HepG2 (cell line): ENCODE data around the gene ST6GALNAC2. TPM values are rescaled to one million over a fixed set of nuclear protein-coding genes. Genes with fewer than 3 reads are reported as not detected.
A peak's percentile ranks its signal among the peaks of the same experiment; 100 is the strongest.

Experiments used
- HNRNPL ChIP-seq: fragments of 200-400 bp; formaldehyde crosslinking; IDR thresholded peaks from 2 replicates; pipeline ENCODE4 v1.6.1; 2017; ENCODE audit warnings: mild to moderate bottlenecking, low read depth, low read length
- NFATC3 ChIP-seq: sonication (generic); formaldehyde crosslinking; IDR thresholded peaks from 2 replicates; pipeline ENCODE4 v1.5.1; 2020; ENCODE audit warnings: mild to moderate bottlenecking, missing genetic modification reagents
- REL ChIP-seq: sonication (generic); formaldehyde crosslinking; conservative IDR thresholded peaks from 2 replicates; pipeline ENCODE4 v1.8.0; 2022; ENCODE audit warnings: mild to moderate bottlenecking, missing genetic modification reagents, moderate library complexity
- SP2 ChIP-seq: sonication (generic); formaldehyde crosslinking; IDR thresholded peaks from 2 replicates; pipeline ENCODE4 v1.5.1; 2020; ENCODE audit warnings: mild to moderate bottlenecking, missing genetic modification reagents
- TFAP4 ChIP-seq: sonication (generic); IDR thresholded peaks from 2 replicates; pipeline ENCODE4 v1.6.1; 2016; ENCODE audit warnings: low read depth, borderline replicate concordance
- U2AF1 ChIP-seq: fragments of 200-400 bp; formaldehyde crosslinking; optimal IDR thresholded peaks from 2 replicates; pipeline ENCODE3; 2017; ENCODE audit warnings: mild to moderate bottlenecking, low read depth, low read length
- ZFX ChIP-seq: sonication (generic); formaldehyde crosslinking; IDR thresholded peaks from 2 replicates; pipeline ENCODE4 v1.4.0; 2020; ENCODE audit warnings: mild to moderate bottlenecking, low read depth, missing genetic modification reagents, moderate library complexity
- ZMYM3 ChIP-seq: sonication (generic); formaldehyde crosslinking; IDR thresholded peaks from 2 replicates; pipeline ENCODE4 v1.5.1; 2020; ENCODE audit warnings: mild to moderate bottlenecking, missing genetic modification reagents
- ZNF296 ChIP-seq: sonication (generic); formaldehyde crosslinking; conservative IDR thresholded peaks from 2 replicates; pipeline ENCODE4 v1.5.0; 2020; ENCODE audit warnings: mild to moderate bottlenecking, missing genetic modification reagents
- ZNF354B ChIP-seq: sonication (generic); formaldehyde crosslinking; IDR thresholded peaks from 2 replicates; pipeline ENCODE4 v1.8.0; 2022; ENCODE audit warnings: mild to moderate bottlenecking, missing genetic modification reagents
- ZNF510 ChIP-seq: sonication (generic); formaldehyde crosslinking; IDR thresholded peaks from 2 replicates; pipeline ENCODE4 v1.4.0; 2020; ENCODE audit warnings: low read depth, mild to moderate bottlenecking, missing genetic modification reagents
- ZNF747 ChIP-seq: sonication (generic); formaldehyde crosslinking; IDR thresholded peaks from 2 replicates; pipeline ENCODE4 v1.8.1; 2023; ENCODE audit warnings: missing genetic modification reagents, mild to moderate bottlenecking, borderline replicate concordance
- polyA plus RNA-seq, 8 experiments: library from polyadenylated mRNA; depleted of rRNA in 3 of 8; stranded (reverse) in 7 of 8; unstranded in 1 of 8; fragments of >200 nt; fragmentation: Illumina TruSeq in 4 of 8; extraction: Trizol in 4 of 8; gene quantifications; 2 replicates each; pipeline versions ENCODE4 v1.2.1 to v1.2.3, GENCODE V29; 2011 to 2016; ENCODE audit warnings: low read depth in 4 of 8, missing spikeins in 1 of 8, mixed read lengths in 1 of 8; ENCODE audit not compliant: insufficient read depth in 1 of 8
- total RNA-seq, 5 experiments: library from RNA; depleted of rRNA; stranded (reverse); fragments of >200 nt; fragmentation: Illumina TruSeq; extraction: Trizol; gene quantifications; 2 replicates each; pipeline ENCODE4 v1.2.3, GENCODE V29; 2016; ENCODE audit warnings: low read depth in 1 of 5
- TF ChIP-seq, protein P1 (sequence below): sonication (generic); formaldehyde crosslinking; IDR thresholded peaks from 2 replicates; pipeline ENCODE4 v1.5.1; 2020; ENCODE audit warnings: mild to moderate bottlenecking, missing genetic modification reagents, borderline replicate concordance
- TF ChIP-seq, protein P2 (sequence below): sonication (generic); formaldehyde crosslinking; IDR thresholded peaks from 2 replicates; pipeline ENCODE4 v1.4.0; 2020; ENCODE audit warnings: missing genetic modification reagents
- TF ChIP-seq, protein P3 (sequence below): sonication (generic); formaldehyde crosslinking; IDR thresholded peaks from 2 replicates; pipeline ENCODE4 v1.4.0; 2020; ENCODE audit warnings: mild to moderate bottlenecking, missing genetic modification reagents
- TF ChIP-seq, protein P4 (sequence below): sonication (generic); formaldehyde crosslinking; IDR thresholded peaks from 2 replicates; pipeline ENCODE4 v1.4.0; 2020; ENCODE audit warnings: missing genetic modification reagents, low read depth, mild to moderate bottlenecking, borderline replicate concordance

Gene ST6GALNAC2
- total and polyA plus RNA-seq, 2 of the 13 experiments (the other 11 are each of a cell fraction or from before 2014, with no cell fraction given) = 0.12 to 0.49 TPM

GRCh38 chr17:76529224-76530094 lies 56.2 kb downstream of the ST6GALNAC2 start (continued):
- TF ChIP-seq NFATC3 (CRISPR knock-in tag) (0 out of 2 replicates have a peak, but pooled peaks have one; percentile 24), ZNF354B (CRISPR knock-in tag) (0 out of 2 replicates have a peak, but pooled peaks have one; percentile 74), ZNF510 (CRISPR knock-in tag) (0 out of 2 replicates have a peak, but pooled peaks have one; percentile 74), ZNF296 (CRISPR knock-in tag) (0 out of 2 replicates have a peak, but pooled peaks have one; percentile 32), HNRNPL (peak; percentile 88), TFAP4 (peak; percentile 89), ZMYM3 (CRISPR knock-in tag) (peak; percentile 62; the same call in 1 of the 2 replicates), U2AF1 (peak; percentile 86), SP2 (0 out of 2 replicates have a peak, but pooled peaks have one; percentile 35), REL (CRISPR knock-in tag) (no peak), ZFX (CRISPR knock-in tag) (peak; percentile 31; the same call in 1 of the 2 replicates), ZNF747 (CRISPR knock-in tag) (peak; percentile 65; the same call in 1 of the 2 replicates)
- TF ChIP-seq, protein P1, sequence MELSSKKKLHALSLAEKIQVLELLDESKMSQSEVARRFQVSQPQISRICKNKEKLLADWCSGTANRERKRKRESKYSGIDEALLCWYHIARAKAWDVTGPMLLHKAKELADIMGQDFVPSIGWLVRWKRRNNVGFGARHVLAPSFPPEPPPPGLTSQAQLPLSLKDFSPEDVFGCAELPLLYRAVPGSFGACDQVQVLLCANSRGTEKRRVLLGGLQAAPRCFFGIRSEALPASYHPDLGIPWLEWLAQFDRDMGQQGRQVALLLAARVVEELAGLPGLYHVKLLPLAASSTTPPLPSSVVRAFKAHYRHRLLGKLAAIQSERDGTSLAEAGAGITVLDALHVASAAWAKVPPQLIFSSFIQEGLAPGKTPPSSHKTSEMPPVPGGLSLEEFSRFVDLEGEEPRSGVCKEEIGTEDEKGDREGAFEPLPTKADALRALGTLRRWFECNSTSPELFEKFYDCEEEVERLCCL (CRISPR knock-in tag) = 0 out of 2 replicates have a peak, but pooled peaks have one; percentile 78
- TF ChIP-seq, protein P2, sequence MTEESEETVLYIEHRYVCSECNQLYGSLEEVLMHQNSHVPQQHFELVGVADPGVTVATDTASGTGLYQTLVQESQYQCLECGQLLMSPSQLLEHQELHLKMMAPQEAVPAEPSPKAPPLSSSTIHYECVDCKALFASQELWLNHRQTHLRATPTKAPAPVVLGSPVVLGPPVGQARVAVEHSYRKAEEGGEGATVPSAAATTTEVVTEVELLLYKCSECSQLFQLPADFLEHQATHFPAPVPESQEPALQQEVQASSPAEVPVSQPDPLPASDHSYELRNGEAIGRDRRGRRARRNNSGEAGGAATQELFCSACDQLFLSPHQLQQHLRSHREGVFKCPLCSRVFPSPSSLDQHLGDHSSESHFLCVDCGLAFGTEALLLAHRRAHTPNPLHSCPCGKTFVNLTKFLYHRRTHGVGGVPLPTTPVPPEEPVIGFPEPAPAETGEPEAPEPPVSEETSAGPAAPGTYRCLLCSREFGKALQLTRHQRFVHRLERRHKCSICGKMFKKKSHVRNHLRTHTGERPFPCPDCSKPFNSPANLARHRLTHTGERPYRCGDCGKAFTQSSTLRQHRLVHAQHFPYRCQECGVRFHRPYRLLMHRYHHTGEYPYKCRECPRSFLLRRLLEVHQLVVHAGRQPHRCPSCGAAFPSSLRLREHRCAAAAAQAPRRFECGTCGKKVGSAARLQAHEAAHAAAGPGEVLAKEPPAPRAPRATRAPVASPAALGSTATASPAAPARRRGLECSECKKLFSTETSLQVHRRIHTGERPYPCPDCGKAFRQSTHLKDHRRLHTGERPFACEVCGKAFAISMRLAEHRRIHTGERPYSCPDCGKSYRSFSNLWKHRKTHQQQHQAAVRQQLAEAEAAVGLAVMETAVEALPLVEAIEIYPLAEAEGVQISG = peak; percentile 55
- TF ChIP-seq, protein P3, sequence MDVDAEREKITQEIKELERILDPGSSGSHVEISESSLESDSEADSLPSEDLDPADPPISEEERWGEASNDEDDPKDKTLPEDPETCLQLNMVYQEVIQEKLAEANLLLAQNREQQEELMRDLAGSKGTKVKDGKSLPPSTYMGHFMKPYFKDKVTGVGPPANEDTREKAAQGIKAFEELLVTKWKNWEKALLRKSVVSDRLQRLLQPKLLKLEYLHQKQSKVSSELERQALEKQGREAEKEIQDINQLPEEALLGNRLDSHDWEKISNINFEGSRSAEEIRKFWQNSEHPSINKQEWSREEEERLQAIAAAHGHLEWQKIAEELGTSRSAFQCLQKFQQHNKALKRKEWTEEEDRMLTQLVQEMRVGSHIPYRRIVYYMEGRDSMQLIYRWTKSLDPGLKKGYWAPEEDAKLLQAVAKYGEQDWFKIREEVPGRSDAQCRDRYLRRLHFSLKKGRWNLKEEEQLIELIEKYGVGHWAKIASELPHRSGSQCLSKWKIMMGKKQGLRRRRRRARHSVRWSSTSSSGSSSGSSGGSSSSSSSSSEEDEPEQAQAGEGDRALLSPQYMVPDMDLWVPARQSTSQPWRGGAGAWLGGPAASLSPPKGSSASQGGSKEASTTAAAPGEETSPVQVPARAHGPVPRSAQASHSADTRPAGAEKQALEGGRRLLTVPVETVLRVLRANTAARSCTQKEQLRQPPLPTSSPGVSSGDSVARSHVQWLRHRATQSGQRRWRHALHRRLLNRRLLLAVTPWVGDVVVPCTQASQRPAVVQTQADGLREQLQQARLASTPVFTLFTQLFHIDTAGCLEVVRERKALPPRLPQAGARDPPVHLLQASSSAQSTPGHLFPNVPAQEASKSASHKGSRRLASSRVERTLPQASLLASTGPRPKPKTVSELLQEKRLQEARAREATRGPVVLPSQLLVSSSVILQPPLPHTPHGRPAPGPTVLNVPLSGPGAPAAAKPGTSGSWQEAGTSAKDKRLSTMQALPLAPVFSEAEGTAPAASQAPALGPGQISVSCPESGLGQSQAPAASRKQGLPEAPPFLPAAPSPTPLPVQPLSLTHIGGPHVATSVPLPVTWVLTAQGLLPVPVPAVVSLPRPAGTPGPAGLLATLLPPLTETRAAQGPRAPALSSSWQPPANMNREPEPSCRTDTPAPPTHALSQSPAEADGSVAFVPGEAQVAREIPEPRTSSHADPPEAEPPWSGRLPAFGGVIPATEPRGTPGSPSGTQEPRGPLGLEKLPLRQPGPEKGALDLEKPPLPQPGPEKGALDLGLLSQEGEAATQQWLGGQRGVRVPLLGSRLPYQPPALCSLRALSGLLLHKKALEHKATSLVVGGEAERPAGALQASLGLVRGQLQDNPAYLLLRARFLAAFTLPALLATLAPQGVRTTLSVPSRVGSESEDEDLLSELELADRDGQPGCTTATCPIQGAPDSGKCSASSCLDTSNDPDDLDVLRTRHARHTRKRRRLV (CRISPR knock-in tag) = no peak
- TF ChIP-seq, protein P4, sequence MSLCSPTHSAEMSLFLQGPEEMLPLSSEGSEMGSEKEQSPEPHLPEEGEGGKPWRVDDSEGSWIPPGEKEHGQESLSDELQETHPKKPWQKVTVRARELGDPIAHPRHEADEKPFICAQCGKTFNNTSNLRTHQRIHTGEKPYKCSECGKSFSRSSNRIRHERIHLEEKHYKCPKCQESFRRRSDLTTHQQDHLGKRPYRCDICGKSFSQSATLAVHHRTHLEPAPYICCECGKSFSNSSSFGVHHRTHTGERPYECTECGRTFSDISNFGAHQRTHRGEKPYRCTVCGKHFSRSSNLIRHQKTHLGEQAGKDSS (CRISPR knock-in tag) = 0 out of 2 replicates have a peak, but pooled peaks have one; percentile 26
